Stimulated activated CD4-positive, alpha-beta T cell treated with anti-CD3 and anti-CD28 coated beads, Interleukin-15, amount 100 ng/mL, for 1 hour (primary cell): ENCODE results near the gene RGS7BP.

Experiments used
- DNase-seq, 2 donors: peaks; one replicate each; pipeline ENCODE4 v3.0.0-alpha.2; 2020; ENCODE audit warnings: low read depth in 1 of 2, low spot score in 1 of 2

Gene RGS7BP

DNA sequence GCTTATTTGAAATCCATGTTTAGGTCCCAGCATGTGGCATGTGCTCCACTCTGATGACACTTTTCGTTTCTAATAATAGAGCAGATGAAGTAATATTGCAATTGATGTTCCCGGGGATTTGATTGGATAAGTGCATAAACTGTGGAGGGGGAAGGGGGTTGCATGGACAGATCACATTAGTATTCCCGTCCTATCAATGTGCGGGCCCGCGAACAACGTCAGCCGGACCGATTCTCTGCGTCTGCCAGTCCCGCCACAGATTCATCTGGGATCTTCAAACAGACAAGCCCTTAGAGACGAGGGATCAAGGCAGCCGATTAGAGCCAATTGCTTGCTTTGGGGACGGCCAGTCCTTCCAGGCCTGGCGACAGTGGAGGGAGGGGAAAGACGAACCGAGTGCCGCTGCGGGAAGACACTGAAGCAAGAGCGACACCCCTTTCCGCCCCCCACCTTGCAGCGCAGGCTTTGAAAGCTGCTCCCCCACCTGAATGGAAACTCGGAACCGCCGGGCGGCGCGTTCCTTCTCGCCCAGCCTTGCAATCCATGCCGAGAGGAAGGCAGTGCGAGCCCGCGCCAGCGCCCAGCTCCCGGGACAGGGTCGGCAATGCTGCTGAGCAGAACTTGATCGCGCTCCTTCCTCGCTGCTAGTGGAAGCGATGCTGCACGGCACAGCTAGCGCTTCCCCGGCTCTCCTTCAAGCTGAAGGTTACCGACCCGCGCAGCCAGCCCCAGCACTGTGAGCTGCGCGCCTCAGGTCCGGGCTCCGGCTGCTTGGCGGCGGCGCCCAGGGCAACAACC is at the start of gene RGS7BP:
TSS of gene RGS7BP (plus strand) at position 247 of the 798 bp plus-strand sequence. CDS start 610 bp downstream, outside the sequence.
- DNase-seq: no peak

DNA sequence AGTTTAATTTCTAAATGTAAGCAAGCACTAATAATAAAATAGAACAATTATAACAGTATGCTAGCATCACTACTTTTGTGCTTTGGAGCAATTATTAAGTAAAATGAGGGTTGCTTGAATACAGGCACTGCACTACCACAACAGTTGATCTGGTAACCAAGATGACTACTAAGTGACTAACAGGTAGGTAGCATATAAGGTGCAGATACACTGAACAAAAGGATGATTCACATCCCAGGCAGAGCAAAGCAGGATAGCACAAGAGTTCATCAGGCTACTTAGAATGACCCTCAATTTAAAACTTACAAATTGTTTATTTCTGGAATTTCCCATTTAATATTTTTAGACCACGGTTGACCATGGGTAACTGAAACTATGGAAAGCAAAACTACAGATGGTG is 48.0 kb upstream of the RGS7BP start:
- no peak for DNase-seq

DNA sequence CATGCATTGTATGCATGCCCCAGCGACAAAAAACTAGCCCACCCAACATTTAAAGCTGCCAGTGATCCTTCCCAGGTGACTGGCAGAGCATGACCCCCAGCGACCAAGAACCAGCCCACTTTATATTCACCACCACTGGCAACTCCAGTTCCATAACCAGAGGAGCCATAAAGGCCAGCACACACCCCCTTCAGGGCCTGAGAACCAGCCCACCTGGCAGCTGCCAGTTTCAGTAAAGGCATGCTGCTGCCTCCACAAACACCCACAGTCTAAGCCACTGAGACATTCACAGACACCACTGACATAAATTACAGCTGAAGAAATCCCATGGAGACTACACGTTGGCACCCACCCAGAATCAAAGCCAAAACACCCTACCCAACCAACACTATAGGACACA is 46.9 kb upstream of the RGS7BP start:
- DNase-seq: no peak

DNA sequence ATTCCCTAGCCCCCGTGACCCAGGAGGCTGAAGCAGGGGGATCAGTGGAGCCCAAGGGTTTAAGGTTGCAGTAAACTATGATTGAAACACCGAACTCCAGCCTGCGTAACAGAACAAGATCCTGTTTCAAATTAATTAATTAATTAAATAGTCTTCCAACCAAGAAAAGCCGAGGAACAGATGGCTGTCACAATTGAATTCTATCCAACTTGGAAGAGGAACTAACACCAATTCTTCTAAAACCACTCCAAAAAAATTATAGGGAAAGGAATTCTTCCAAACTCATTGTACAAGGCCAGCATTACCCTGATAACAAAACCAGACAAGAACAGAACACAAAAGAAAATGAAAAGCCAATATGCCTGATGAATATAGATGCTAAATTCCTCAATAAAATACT is 43.4 kb upstream of the RGS7BP start:
- DNase-seq: no peak

DNA sequence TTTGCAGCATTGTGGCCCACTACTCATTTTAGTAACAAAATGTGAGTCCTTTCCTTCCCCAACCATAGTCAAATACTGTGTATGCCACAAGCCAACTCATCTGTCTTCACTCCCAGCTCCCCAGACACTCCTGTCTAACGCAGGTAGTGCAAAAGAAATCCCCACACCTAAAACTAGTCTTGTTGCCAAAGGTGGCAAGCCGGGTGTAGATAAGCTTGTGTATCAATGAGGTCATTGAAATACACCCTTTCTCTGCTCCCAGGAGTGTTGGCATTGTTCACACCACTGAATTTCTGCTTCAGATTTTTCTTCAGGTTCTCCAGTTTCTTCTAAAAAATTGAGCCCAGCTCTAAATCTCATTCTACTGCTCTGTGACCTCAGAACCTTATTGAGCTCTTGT is 19.7 kb upstream of the RGS7BP start:
- no peak for DNase-seq

DNA sequence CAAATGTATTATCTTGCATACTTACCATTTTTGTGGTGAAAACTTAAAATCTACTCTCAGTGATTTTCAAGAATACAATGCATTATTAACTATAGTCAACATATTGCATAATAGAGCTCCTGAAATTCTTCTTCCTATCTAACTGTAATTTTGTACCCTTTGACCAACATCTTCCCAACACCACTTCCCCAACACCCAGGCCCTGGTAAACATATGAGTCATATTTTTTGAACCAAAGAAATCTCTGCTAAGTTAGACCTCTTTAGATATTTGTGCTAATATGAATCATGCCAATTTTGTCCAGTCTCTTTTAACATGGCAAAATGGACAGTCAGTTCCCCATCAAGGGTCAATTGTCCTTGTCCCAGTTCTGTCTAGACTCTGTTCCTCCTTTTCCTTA is 18.5 kb upstream of the RGS7BP start:
- DNase-seq: no peak

DNA sequence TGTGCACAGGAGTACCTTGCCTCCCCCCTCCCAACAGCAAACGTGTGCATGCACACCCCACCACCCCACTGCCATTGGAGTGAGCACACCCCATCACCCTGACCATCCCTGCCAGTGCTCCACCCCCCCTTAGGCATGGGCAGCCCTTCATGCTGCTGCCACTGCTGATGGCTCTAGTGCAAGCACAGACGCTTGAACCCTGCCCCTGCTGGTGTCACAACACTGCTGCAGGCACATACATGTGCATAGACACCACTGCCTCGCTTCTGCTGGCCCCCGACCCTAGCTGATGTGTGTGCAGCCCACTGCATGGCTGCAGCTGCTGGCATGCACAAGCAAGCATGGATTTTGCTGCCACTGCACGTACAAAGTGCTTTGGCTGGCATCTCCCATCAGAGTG is 16.0 kb upstream of the RGS7BP start:
- DNase-seq: no peak

DNA sequence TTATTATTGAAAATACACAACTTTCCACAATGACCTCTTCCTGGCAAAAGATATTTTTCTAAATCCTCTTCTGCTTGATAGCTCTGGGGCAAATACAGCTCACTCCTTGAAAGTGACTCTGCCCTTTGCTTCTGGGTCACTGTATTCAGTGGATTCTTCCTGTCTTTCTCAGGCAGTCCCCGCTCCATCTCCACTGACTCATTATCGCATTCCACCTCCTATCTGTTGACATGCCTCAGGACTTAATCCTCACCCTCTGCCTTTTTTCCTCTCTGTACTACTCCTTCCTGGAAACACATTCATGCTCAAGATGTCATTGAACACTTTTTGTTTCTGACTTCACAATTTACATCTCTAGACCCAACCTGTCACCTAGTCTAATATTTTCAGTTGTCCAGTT is 8.4 kb upstream of the RGS7BP start:
- no peak for DNase-seq

DNA sequence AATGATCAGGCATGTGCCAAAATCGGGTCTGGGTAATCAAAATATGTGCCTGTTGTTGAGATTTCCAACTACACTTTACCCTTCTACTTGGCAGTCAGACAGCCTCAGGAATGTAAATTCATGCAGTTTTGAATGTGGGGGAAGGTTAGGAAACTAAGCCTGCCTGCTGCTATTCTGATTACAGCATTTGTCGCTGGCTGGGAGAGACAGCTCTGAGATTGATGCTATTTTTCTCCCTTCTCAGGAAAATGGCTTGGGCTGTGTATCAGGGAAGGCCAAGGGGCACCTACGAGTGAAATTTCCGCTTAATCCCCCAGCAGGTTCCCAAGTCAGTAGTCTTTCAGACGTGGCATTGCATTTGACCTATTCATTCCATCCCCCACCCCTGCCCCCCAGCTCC is 3.6 kb upstream of the RGS7BP start:
- DNase-seq: no peak

DNA sequence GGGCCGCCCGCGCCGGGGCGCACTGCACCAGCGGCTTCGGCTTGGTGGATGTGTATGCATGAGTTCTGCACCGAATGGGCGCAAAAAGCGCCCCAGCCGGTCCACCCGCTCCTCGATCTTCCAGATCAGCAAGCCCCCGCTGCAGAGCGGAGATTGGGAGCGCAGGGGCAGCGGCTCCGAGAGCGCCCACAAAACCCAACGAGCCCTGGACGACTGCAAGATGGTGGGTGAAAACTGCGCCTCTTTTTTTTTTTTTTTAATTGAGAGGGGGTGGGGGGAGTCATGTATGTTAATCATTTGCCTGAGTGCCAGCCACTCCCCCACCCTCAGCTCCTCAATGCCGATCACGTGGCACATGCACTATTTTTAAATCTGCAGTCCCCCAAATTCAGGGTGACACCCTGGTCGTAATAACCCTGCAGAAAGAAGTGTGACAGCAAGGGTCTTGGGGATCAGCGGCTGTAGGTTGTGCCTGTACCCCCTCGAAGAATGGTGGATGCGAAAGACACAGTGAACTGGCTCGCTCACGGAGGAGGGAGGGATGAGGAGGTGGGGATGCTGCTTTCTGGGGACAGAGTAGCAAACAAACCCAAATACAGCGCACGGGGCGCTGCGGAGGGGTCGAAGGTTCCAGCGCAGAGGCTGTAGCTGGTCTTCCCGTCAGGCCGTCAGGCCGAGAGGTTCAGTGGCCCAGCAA is 900 bp downstream of the RGS7BP start:
- no peak for DNase-seq

DNA sequence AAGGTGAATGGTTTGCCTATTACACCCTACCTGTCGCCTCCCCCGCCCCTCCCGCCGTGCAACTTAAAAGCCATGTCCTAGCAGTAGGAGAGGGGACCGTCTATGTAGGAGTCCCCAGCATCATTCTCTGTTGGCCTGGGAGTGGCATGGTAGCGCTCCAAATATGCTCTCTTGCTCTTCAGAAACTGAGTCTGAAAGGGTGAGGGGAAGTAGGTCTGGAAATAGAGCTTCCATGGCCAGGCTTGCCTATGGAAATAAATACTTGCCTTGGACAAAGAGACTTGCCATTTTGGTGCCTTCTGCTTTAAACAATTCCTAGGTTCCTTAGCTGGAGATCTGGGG is 1.4 kb downstream of the RGS7BP start:
- no peak for DNase-seq

DNA sequence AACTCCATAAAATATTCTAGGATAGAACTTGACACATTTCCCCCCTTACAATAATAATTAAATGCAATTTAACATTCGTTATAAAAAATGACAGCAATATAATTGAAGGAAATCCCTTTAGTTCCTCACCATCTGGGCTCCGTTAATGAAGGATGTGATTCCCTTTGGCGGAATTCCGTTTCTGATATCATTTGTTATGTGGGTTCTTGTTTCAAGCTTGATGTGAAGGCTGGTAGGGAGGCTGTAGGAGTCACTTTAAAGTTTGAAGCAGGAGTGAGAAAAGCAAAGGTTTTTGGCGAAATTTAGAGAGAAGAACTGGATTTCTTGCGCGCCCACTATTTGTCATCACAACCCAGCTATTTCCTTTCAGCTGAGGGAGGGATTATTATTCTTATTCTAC is 4.0 kb downstream of the RGS7BP start:
- no peak for DNase-seq

DNA sequence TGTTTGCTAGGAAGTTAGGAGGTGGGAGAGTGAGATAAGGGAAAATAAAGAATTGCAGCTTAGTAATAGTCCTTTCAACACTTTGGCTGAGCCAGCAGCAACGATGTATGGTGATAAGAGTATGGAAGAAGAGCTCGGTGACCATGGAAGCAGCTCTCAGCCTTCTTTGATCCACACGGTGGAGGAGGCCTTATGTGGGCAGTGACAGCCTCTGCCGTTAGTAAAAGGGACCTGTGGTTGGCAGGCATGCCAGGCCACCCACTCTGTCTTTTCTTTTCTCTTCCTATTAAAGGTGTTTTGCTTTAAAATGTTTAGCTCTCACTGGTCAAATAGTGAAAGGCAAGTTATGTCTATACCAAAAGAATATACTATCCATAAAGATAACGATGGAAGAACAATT is 7.7 kb downstream of the RGS7BP start:
- no peak for DNase-seq

DNA sequence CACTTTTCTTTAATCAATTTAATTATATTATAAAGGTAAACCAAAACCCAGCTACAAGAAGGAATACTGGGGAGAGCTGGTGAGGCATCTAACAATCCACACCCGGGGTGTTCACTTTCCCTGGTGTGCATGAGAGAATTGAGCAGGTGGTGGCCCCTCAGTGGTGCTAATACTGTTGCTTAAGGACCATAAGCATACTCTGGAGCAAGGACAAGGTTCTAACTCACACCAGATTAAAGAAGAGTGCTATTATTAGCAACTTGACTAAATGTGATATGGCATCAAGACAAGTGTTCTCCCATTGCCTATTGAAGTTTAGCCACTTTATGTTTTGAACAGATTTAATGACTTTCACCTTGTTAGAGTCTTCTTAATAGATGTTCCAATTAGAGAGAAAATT is 8.8 kb downstream of the RGS7BP start:
- DNase-seq: no peak

DNA sequence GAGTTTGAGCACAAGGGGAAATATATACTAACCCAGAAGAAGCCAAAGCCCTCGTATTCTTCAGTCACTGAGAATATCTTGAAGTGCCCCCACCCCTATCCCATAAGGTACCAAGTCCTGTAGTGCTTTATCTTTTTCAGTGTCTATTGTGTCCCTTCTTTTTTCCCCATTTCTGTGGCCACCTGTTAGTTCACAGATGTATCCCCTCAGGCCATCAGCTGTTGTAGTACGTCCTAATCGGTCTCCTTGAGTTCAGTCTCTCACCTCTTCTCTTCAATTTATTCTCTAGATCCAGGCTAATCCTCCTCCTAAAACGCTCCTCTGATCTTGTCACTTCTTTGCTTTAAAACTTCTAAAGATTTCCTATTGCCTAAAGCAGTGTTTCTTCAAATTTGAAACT is 10.4 kb downstream of the RGS7BP start:
- no peak for DNase-seq

DNA sequence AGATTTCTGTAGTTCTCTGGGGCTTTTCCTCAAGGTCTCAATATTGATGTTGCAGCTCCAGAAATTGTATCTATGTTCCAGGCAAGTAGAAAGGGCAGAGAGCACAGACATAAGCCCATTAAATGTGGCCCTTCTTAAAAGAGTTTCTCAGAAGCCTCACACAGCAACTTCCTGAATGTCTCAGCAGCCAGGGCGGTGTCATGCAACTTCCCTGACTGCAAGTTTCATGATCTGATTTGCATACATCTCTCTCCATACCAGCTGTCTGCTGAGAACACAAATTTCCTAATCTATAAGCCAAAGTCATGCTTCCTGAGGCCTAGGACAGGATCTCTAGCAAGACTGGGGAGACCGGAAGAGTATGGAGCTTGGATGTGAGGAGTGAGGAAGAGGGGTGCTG is 13.0 kb downstream of the RGS7BP start:
- no peak for DNase-seq

DNA sequence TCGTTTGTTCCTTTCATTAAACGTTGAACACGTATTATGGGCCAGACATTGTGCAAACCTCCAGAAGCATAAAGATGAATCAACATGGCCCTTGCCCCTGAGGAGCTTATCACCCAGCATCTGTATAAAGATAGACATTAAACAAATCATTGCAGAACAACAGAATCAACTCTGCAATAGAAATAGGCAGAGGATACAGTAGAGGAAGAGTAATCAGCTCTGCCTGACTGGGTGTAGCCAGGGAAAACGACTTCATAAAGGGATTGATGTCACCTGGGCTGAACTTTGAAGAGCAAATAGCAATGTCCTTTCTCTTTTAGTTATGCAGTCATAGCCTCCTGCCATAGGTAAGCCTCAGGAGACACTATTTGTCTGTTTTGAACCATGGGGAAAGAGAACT is 13.4 kb downstream of the RGS7BP start:
- DNase-seq: no peak

DNA sequence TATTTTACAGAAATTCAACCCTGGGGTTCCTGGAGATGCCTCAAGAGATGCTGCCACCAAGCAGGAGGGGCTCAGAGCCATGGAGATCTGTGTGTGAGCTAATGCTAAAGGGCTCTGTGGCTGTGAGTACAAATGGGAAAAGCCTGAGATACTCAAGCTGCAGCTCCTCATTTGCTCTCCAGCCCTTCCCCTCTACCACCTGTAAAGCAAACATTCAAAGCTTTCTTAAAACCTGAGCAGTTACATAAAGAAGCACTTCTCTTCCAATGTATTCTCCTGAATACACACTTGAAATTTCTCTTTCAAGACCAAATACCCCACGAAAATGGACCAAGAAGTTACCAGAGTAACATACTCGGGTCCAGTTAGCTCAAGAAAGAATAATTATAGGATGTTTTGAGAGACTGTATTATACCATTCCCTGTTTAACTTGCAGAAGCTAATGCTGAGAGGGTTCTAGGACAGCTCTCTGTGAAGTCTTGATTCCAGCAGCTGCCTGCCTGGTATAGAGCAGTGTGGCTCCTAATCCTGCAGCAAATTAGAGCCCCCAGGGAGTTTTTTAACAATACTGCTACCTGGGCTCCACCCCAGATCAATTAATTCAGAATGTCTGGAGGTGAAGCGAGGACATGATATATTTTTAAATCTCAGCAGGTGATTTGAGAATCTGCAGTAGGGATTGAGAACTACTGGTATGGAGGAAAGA is 21.1 kb downstream of the RGS7BP start:
- no peak for DNase-seq

DNA sequence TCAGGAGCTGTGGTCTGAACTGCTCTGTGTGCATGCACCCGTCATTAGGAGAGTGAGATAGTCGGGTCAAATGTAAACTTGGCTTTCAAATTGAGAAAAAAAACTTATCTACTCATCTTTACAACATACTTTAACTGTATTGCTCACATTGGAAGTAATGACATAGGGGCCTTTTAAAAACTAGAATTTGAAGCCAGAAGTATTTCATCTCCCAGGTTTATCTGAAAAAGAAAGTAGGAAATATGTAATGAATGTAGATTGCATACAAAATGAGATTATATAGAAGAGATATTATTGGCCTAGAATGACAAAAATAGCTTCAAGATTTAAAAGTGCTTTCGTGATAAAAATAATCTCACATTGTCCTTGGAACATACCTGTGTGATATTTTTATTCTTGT is 24.3 kb downstream of the RGS7BP start:
- no peak for DNase-seq

DNA sequence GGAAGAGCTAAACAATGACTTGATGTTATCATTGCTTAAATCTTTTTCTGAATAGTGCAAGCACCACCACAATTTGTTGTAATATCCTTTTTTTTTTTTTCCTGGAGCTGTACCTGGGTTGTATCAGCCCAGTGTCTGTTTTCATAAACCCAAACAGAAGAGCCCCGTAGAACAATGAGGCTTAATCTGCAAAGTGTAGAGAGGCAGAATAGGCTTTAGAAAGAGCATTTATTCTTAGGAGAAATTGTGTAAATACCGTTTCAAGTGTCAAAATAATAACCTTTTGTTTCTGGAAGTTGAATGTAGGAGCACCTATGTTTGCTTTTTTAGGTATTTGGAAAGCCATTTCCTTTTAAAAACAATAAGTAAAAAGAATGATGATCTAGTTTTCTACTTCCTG is 26.4 kb downstream of the RGS7BP start:
- DNase-seq: no peak

DNA sequence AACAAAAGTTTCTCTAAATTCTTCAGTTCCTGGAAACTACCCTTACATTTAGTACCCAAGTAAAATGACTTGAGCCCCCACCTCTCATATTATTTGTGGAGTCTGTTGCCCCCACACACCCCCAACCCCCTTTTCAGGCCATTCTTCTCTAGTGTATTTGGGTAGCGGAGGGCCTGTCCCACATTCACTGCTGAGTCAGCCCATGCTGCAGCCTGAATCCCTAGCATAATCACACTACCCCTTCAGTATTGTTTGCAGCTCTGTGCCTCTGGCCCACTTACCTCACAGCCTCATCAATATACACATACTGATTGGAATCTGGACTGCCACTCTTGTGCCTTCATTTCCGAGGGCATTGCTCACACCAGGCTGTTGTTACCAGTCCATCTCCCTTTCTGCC is 26.8 kb downstream of the RGS7BP start:
- no peak for DNase-seq

DNA sequence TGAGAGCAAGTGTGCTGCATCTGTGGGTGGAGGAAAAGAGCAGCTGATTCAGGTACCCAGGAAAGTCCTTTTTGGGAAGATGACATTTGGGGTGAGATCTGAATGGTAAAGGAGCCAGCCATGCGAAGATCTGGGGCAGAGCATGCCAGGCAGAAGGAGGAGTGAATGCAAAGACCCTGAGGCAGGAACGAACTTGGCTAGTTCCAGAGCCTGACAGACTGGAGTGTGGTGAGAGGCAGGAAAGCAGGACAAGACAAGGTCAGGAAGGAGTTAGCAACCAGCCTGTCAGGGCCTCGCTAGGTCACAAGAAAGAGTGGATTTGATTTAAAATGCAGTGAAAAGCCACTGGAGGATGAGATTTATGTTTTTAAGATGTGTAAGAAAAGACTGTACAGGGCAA is 28.2 kb downstream of the RGS7BP start:
- no peak for DNase-seq
